Renal cortex interstitium (tissue), 11 donors: ENCODE measurements around the gene RAB1B. TPM values are rescaled to one million over a fixed set of nuclear protein-coding genes. Genes with fewer than 3 reads are reported as not detected.
"Not testable (repeated sequence)": the region's sequence is repeated elsewhere in the genome, so short reads cannot be mapped to it uniquely, and the experiment has no call there.

ENCODE experiments used
- DNase-seq, 11 donors: peaks; one replicate each; pipeline ENCODE4 v3.0.0-alpha.2; 2013; ENCODE audit warnings: low read depth in 9 of 11, low spot score in 4 of 11; ENCODE audit errors: extremely low read depth in 1 of 11
- polyA plus RNA-seq, 3 donors: library from polyadenylated mRNA; unstranded; fragments of 120-200 nt; gene quantifications; one replicate each; pipeline ENCODE4 v1.2.1, GENCODE V29; 2013; ENCODE audit not compliant: insufficient read length in 3 of 3

Gene RAB1B
- polyA plus RNA-seq, 3 donors, result 106 to 142 (median 126) TPM

DNA sequence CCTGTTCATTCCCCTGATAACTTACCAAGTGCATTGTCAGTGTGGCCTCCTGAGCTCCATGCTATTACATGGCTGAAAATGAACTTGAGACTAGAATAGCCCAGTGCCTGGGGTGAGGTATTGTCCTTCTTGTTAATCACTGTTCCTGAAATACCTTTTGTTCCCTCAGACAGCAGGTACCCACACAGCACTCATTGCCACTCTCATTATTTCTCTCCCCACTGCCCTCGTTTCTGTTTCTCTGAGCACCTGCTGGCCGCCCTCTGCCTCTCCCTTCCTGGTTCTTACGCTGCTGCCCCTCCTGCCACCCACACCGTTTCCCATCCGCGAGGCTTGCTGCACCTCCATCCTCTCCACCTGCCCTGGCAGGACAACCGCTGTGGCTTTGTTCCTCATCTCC is 36.9 kb upstream of the RAB1B start:
- DNase-seq, result no peak

DNA sequence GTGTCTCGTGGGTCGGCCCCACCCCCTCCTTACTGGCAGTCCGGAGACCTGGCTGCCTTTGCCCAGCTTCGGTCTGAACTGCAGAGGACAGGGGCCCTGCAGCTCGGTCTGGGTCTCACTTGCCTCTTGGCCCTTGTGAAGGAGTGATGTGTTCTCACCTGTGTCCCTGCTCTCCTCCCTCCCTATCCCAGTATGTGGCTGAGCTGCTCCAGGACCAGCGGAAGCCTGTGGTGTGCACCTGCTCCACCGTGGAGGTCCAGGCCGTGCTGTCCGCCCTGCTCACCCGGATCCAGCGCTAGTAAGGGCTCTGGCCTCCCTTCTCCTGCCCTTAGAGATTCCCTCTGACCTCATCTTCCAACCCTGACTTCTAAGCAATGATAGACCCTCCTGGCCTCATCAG is 35.7 kb upstream of the RAB1B start:
- DNase-seq, result no peak

DNA sequence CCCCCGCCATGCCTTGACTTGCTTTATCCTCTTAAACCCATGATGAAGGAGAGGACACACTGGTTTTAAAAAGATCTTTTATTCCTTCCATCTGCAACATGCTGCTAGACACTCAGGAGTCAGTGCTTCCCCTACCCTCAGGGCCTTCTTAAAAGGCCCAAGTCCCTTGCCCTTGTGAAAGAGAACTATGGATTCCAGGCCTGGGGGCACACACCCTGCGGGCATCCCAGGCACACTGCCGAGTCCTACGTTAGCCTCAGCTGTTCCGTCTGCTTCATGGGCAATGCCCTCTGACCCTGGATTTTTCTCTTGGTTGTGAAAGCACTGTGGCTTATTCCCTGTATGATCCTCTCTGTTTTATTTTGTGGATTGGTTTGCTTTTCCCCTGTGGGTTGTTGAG is 35.1 kb upstream of the RAB1B start:
- no peak for DNase-seq

DNA sequence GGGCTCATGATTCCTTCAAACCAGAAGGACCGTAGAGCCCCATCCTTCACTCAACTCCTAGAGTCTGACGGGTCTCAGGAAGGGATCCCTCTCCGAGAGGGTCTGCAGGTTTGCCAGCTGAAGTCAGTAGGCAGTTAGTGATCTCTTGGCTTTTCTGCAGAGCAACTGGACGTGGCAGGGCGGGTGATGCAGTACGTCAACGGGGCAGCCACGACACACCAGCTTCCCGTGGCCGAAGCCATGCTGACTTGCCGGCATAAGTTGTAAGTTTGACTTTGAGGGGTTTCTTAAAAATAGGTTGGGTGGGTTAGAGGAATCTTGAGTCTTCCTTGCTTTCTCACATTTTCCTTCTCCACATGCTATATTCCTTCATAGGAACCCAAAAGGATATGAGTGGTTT is 33.3 kb upstream of the RAB1B start:
- DNase-seq, result no peak

DNA sequence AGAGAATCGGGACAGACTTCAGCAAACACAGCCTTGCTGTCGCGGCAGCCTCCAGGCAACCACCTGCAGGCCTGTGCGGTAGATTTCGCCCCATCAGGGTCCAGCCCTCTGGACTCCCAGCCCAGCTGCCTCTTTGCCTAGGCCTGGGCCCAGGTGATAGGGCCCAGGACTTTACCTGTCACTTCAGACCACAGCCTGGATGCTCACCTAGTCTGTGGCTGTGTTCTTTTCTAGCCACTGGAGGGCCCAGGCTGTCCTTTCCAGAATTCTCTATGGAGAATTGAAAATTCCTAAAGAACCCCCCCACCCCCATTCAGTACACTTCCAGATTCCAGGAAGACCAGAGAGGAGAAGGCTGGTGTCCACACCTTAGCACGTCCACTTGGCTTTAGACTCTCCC is 30.6 kb upstream of the RAB1B start:
- DNase-seq, result no peak

DNA sequence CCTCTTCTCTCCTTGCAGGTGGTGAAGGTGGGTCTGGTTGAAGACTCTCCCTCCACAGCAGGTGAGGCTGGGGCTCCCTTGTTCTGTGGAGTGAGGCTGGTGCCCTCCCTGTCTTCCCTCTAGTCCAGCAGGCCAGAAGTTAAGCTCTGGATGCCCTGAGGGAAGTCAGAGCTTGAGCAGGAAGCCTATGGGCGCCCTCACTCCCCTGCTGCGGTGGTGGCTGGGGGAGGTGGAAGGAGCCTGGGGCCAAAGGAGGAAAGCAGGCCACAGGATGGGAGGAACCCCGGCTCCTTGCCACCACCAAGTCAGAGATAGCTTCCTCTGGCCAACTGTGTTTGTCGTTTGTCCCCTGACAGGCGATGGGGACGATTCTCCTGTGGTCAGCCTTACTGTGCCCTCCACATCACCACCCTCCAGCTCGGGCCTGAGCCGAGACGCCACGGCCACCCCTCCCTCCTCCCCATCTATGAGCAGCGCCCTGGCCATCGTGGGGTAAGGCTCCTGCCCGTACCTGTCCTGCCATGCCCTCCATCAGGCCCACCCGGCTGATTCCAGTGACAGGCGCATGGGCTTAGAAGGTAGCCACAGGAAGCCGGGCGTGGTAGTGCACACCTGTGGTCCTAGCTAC is 29.5 kb upstream of the RAB1B start:
- no peak for DNase-seq

DNA sequence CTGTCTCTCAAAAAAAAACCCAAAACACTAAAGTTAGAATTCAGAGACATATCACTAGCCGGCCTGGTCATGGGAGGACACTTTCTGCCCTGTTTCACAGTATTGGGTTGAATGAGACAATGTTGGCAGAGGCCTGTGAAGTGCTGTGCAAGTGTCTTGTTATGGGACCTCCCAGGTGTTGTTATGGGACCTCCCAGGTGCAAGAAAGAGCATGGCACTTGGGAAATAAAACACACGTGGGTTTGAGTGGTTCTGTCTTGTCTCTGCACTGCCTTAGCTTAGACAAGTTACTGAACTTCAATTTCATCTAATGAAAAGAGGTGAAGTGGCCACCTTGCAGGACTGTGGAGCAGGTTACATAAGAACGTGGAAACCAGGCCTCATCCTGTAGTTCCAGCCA is 28.9 kb upstream of the RAB1B start:
- DNase-seq, result no peak

DNA sequence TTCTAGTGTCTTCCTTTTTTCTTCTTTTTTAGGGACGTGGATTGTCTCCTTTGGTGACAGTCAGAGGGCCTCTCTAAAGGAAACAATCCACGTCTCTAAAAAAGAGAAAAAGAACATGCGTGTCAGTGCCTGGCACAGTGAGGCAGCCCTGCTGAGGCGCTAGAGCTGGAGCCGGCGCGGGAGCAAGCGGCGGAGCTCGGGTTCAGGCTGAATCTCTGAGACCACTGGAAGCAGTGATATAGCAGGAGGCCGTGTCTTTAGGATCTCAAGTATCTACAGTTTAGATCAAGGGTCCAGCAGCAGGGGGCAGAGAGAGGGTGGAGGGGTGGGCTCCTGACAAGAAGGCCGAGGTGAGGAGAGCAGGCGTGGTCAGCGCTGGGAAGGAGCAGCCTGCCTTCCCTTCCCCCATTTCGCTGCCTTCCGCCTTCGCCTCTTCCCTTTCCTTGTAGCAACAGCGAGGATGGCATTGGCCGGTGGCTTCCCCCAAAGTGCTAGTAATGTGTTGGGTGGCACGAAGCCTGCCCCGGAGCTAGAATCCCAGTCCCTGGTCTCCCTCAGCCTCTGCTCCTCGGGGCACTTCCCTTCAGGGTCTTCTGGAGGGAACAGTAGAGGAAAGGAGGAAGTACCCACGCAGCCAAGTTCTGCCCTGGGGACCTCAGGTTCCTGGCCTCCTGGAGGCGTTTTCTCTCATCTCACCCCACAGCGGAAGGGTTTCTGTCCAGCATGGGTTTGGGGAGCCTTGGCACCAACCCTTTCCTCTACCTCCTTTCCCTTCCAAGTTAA is 28.2 kb upstream of the RAB1B start:
- DNase-seq, result no peak

DNA sequence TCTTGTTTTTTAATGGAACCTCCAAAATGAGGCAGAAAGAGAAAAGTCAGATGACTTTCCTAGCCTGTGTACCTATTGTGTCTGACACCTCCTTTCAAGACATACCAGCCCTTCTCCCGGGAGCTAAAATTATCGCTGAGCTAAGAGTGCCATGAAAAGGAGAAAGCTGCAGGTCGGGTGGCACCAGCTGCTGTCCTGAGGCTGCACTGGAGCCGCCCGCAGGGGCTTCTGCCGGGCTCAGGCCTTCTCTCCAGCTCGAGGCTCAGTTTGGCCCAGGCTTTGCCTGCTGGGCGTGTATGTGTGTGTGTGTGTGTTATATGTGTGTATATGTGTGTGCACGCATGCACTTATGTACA is 27.7 kb upstream of the RAB1B start:
- no peak for DNase-seq

DNA sequence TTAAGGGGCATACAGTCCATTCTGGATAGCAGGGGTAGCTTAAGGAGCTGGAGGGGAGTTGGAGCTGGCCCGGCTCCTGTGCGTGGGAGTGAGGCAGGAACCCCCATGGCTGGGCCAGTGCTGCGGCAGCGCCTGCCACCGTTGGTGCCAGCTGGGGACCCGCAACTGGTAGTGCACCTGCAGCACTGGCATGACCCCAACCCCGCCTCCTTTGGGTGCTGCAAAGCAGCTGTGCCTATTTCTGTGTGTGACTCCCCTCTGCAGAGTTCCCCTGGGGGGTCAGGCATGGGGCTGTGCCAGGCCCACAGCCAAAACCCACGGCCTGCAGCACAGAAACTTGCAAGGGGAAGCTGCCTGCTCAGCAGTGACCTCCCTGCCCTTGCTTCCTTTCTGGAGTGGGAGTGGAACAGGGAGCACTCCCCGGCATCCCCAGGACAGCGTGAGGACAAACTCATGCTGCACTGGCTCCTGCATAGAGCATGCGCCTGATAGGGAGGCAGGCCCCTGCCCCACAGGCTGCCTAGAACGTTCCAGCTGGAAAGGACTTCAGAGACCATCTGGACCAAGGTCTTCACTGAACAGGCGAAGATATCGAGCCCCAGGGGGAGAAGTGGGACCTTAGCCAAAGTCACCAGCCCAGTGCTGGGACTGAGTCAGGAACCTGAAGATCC is 26.2 kb upstream of the RAB1B start:
- DNase-seq, result no peak

DNA sequence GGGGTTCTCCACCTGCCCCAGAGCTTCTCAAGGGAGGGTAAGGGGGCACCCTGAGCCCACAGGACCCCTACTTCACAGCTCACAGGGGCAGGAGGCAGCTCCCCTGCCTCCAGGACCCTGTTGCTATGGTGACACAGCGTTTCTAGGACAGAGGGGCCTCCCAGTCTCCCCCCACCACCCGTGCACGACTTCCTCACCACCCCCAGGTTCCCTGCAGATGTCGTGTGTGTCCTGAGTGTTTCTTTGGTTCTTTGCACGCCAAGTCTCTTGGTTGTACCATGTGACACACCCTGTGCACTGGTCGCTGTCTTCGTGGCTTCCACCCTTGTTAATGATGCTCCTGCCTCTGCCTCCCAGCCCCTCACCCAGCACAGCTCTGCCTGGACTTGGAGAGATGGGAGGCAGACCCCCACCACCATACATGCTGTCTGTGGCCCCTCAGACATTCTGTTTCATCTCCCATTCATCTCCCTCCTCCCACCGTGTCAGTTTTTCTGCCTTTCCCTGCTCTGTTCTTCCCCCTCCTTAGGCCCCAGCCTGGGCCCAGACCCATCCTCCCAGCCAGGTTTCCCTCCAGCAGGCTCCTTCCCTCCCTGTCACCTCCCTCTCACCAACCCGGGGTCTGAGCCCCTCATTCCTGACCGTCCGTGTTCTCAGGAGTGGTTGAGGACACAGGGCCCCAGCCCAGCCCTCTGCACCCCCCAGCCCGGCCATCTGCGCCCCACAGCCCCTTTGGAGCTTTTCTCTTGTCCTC is 24.5 kb upstream of the RAB1B start:
- DNase-seq, result no peak

DNA sequence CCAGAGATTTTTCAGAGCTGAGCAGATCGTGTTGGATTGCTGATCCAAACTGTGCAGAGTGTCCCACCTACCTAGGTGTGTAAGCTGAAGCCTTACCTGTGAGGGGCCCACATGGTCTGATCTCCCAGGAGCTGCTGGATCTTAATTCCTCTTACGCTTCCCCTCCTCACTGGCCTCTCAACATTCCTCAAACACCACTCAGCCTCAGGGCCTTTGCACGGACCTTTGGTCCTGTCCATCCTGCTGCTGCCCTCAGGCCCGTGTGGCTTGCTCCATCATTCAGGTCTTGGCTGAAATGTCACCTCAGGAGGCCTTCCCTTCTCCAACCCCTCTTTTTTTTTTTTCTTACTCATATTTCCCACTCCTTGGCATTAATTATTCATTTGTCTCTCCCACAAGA is 21.1 kb upstream of the RAB1B start:
- no peak for DNase-seq

DNA sequence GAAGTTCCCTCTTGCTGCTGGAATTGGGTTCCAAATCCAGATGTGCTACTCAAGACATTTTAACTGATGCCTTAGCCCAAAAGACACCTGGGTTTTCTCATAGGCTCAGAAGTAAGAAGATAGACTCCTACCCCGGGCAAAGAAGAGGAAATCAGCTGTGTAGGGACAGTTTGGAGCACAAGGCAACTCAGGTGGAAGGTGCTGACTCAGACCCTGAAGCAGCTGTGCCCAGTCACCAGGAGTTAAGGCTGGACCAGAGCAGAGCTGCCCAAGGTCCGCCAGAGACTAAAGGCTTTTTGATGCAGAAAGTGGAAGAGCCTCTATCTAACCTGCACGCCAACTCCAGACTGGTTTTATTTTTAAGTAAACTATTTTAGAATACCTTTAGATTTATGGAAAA is 20.6 kb upstream of the RAB1B start:
- no peak for DNase-seq

DNA sequence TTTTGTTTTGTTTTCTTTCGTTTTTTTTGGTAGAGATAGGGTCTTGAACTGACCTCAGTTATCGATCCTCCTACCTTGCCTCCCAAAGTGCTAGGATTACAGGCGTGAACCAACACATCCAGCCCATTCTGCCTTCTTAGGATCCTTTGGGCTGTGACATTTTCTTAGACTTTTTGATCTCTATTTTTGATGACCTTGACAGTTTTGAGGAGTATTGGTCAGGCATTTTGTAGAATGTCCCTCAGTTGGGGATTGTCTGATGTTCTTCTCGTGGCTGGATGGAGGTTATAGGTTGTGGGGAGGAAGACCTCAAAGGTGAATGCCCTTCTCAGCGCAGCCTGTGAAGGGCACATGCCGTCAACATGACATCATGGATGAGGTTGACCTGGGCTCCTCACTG is 19.5 kb upstream of the RAB1B start:
- DNase-seq, result no peak

DNA sequence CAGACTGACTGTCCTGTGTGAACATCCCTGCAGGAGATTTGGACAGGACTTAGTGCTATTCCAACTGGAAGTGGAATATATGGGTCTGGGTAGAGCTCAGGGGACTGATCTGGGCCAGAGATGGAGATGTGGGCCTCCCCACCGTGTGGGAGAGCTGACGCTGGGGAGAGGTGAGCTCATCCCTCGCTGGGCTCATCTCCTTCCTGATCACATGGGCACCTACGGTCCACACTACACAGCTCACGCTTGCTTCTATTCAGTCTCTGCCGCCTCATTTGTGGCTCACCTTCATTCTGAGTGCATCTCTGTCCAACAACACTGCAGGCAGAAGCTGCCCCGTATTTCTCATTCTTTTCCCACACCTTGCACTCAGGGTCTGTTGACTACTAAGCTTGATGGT is 16.6 kb upstream of the RAB1B start:
- DNase-seq, result no peak

DNA sequence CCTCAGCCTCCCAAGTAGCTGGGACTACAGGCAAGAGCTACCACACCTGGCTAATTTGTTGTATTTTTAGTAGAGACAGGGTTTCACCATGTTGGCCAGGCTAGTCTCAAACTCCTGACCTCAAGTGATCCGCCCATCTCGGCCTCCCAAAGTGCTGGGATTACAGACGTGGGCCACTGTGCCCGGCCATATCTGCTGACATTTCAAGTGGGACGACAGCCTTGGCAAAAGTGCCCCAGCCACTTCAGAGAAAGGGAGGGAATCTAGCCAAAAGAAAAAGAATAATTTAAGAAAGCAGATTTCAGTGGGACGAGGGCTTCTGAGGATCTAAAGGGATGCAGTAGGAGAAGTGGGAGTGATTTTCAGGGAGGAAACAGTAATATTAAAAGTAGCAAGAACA is 15.4 kb upstream of the RAB1B start:
- DNase-seq, result not testable (repeated sequence)

DNA sequence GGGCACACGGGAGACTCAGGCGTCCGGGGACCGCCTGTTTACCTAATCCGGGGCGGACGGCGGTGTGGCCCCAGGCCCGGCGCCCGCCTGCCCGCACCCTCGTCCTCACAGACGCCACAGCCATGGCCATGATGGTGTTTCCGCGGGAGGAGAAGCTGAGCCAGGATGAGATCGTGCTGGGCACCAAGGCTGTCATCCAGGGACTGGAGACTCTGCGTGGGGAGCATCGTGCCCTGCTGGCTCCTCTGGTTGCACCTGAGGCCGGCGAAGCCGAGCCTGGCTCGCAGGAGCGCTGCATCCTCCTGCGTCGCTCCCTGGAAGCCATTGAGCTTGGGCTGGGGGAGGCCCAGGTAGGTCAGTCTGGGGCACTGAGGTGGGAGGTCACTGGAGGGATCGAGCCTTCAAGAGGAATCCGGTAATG is 10.0 kb upstream of the RAB1B start:
- DNase-seq, result no peak

DNA sequence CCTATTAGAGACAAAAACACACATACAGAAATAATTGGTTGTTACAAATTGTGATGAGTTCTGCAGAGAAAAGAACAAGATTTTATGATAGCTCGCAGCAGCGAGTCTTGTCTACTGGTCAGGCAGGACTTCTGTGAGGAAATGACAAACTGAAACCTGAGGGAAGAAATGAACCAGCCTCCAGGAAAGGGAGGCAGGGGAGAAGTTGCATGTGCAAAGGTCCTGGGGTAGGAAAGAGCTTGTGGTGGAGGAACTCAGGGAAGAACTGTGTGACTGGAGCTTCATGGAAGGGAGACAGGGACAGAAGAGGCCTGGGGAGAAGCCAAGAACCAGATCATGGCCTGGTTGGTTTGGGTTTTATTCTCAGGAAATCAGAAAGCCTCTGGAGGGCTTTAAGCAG is 9.2 kb upstream of the RAB1B start:
- DNase-seq, result no peak

DNA sequence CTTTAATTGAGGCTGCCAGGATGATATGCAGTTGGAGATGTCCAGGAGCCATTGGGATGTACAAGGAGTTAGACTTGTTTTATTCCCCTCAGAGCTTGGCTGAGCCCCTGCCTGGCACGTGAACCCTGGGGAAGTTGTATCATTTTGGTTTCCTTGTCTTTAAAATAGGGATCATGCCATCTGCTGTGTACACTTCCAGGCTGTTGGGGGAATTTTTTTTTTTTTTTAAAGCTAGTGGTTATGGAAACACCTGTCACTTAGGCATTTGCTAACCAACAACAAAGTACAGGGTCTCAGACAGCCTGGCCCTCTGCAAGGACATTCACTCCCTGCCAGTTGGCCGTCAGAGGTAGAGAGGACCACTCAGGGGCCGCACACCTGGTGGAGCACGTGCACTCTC is 8.5 kb upstream of the RAB1B start:
- no peak for DNase-seq

DNA sequence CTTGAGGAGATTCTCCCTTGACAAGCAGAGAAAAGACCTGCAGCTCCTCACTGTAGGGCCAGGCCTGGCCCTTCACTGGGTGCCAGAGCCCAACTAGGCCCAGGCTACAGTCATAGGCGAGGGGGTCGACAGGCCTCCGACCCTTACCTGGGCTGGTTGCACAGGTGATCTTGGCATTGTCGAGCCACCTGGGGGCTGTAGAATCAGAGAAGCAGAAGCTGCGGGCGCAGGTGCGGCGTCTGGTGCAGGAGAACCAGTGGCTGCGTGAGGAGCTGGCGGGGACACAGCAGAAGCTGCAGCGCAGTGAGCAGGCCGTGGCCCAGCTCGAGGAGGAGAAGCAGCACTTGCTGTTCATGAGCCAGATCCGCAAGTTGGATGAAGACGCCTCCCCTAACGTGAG is 6.9 kb upstream of the RAB1B start:
- DNase-seq, result no peak
